WTC11 (cell line): Measurements from ENCODE around the gene RXRA. TPM values are rescaled to one million over a fixed set of nuclear protein-coding genes. Genes with fewer than 3 reads are reported as not detected.

Experiments
- ATAC-seq: fragments of 200-7000 bp; cut with Tn5 transposase; 2 replicates; pipeline ENCODE4 v1.10.0; 2021; ENCODE audit warnings: mild to moderate bottlenecking, moderate library complexity
- CTCF ChIA-PET: fragments of 300-600 bp; sonication (Branson Sonifier 250); formaldehyde crosslinking; loops from one replicate; lab custom pipeline; 2021; ENCODE audit warnings: antibody characterized with exemption; lab: Charles Lee
- POLR2A ChIA-PET: fragments of 350-600 bp; sonication (Branson Sonifier 250); formaldehyde crosslinking; loops from one replicate; lab custom pipeline; 2021; ENCODE audit warnings: antibody characterized with exemption; lab: Charles Lee
- DNase-seq: peaks from one replicate; pipeline ENCODE4 v3.0.0; 2021; ENCODE audit warnings: low spot score
- H3K27ac Mint-ChIP-seq: 2 replicates; pipeline ENCODE4 v1.8.0; 2021; ENCODE audit warnings: mixed read lengths
- H3K27me3 Mint-ChIP-seq: 2 replicates; pipeline ENCODE4 v1.8.0; 2021; ENCODE audit warnings: low read depth, mild to moderate bottlenecking, moderate library complexity, mixed read lengths
- H3K36me3 Mint-ChIP-seq: 2 replicates; pipeline ENCODE4 v1.8.0; 2021; ENCODE audit warnings: mixed read lengths
- H3K4me1 Mint-ChIP-seq: 2 replicates; pipeline ENCODE4 v1.8.0; 2022; ENCODE audit warnings: mixed read lengths
- H3K4me3 Mint-ChIP-seq: 2 replicates; pipeline ENCODE4 v1.8.0; 2021; ENCODE audit warnings: mild to moderate bottlenecking, moderate library complexity, mixed read lengths
- H3K9me3 Mint-ChIP-seq: 2 replicates; pipeline ENCODE4 v1.8.0; 2021; ENCODE audit warnings: mixed read lengths
- AR ChIP-seq: fragments of 250-450 bp; sonication (Bioruptor Pico); IDR thresholded peaks from 2 replicates; pipeline ENCODE4 v1.9.0; 2021; ENCODE audit warnings: mild to moderate bottlenecking
- ERG ChIP-seq: fragments of 250-450 bp; sonication (Bioruptor Pico); IDR thresholded peaks from 2 replicates; pipeline ENCODE4 v1.8.0; 2021; ENCODE audit warnings: mild to moderate bottlenecking
- FOXJ3 ChIP-seq: sonication (generic); formaldehyde crosslinking; IDR thresholded peaks from 2 replicates; pipeline ENCODE4 v1.9.0; 2021; ENCODE audit warnings: missing genetic modification reagents, mild to moderate bottlenecking, borderline replicate concordance
- FOXK1 ChIP-seq: sonication (generic); formaldehyde crosslinking; IDR thresholded peaks from 2 replicates; pipeline ENCODE4 v1.8.0; 2022; ENCODE audit warnings: mild to moderate bottlenecking, moderate library complexity, missing genetic modification reagents
- GRHL2 ChIP-seq: fragments of 250-450 bp; sonication (Bioruptor Pico); IDR thresholded peaks from 2 replicates; pipeline ENCODE4 v1.8.0; 2022; ENCODE audit warnings: mild to moderate bottlenecking, moderate library complexity; ENCODE audit not compliant: insufficient replicate concordance, severe bottlenecking
- GTF2I ChIP-seq: fragments of 250-450 bp; sonication (Bioruptor Pico); conservative IDR thresholded peaks from 2 replicates; pipeline ENCODE4 v1.4.0; 2021; ENCODE audit warnings: mild to moderate bottlenecking
- HMGA2 ChIP-seq: fragments of 250-450 bp; sonication (Bioruptor Pico); IDR thresholded peaks from 2 replicates; pipeline ENCODE4 v1.4.0; 2021; ENCODE audit warnings: mild to moderate bottlenecking, moderate library complexity
- IRF2 ChIP-seq: sonication (generic); formaldehyde crosslinking; IDR thresholded peaks from 2 replicates; pipeline ENCODE4 v1.8.0; 2022; ENCODE audit warnings: low read depth, missing genetic modification reagents, borderline replicate concordance
- MAX ChIP-seq: sonication (generic); formaldehyde crosslinking; IDR thresholded peaks from 2 replicates; pipeline ENCODE4 v1.8.0; 2022; ENCODE audit warnings: mild to moderate bottlenecking, missing genetic modification reagents
- NR3C1 ChIP-seq: sonication (generic); formaldehyde crosslinking; conservative IDR thresholded peaks from 2 replicates; pipeline ENCODE4 v1.8.1; 2023; ENCODE audit warnings: low read depth, mild to moderate bottlenecking, missing genetic modification reagents
- PRRX2 ChIP-seq: fragments of 250-450 bp; sonication (Bioruptor Pico); IDR thresholded peaks from 2 replicates; pipeline ENCODE4 v1.8.0; 2021; ENCODE audit warnings: mild to moderate bottlenecking
- SMAD3 ChIP-seq: sonication (generic); formaldehyde crosslinking; IDR thresholded peaks from 2 replicates; pipeline ENCODE4 v1.8.0; 2022; ENCODE audit warnings: missing genetic modification reagents, mild to moderate bottlenecking, borderline replicate concordance
- ZNF219 ChIP-seq: sonication (generic); formaldehyde crosslinking; IDR thresholded peaks from 2 replicates; pipeline ENCODE4 v1.8.0; 2023; ENCODE audit warnings: missing genetic modification reagents, mild to moderate bottlenecking, borderline replicate concordance
- ZNF232 ChIP-seq: sonication (generic); formaldehyde crosslinking; IDR thresholded peaks from 2 replicates; pipeline ENCODE4 v1.8.0; 2022; ENCODE audit warnings: mild to moderate bottlenecking, missing genetic modification reagents
- ZNF263 ChIP-seq: sonication (generic); formaldehyde crosslinking; IDR thresholded peaks from 2 replicates; pipeline ENCODE4 v1.8.1; 2022; ENCODE audit warnings: low read depth, mild to moderate bottlenecking, moderate library complexity, missing genetic modification reagents
- ZNF416 ChIP-seq: fragments of 250-450 bp; sonication (Bioruptor Pico); IDR thresholded peaks from 2 replicates; pipeline ENCODE4 v1.9.0; 2021; ENCODE audit warnings: mild to moderate bottlenecking, inconsistent platforms
- ZNF425 ChIP-seq: fragments of 250-450 bp; sonication (Bioruptor Pico); conservative IDR thresholded peaks from 2 replicates; pipeline ENCODE4 v1.9.0; 2021; ENCODE audit warnings: mild to moderate bottlenecking
- ZNF532 ChIP-seq: fragments of 250-450 bp; sonication (Bioruptor Pico); IDR thresholded peaks from 2 replicates; pipeline ENCODE4 v1.9.0; 2021; ENCODE audit warnings: mild to moderate bottlenecking, borderline replicate concordance
- total RNA-seq: library from RNA; stranded (reverse); gene quantifications from 3 replicates; pipeline ENCODE4 v1.2.3, GENCODE V29; 2021

The RXRA gene
- total RNA-seq, 1 experiment from 2014 or later = 27.5 TPM

- no peak overlapping the region for H3K27ac Mint-ChIP-seq
- no peak for DNase-seq
- no peaks in the 10 kb centered on the region for H3K36me3 Mint-ChIP-seq
- H3K4me3 Mint-ChIP-seq = peak overlapping the region; percentile 60
- TF ChIP-seq HMGA2 (CRISPR knock-in tag) = no peak
- TF ChIP-seq SMAD3 (CRISPR knock-in tag) = no peak
- ATAC-seq = no peak
- POLR2A ChIA-PET = no interaction called here
- H3K9me3 Mint-ChIP-seq = no peaks in the 10 kb centered on the region
- H3K4me1 Mint-ChIP-seq = peaks cover 37% of the 10 kb centered on the region
- CTCF ChIA-PET = interaction anchor here (0.9 to 2.2 kb wide), 5 partner anchors 28 to 545 kb away, joined by 3 to 11 read pairs (median 4); no protein-coding TSS in a partner anchor
- H3K27me3 Mint-ChIP-seq = no peaks in the 10 kb centered on the region
Measured at GRCh38 chr9:134327671-134328231, 1.5 kb downstream of the RXRA start.

GRCh38 chr9:134328341-134328840 is 2.1 kb downstream of the RXRA start:
- no peak for TF ChIP-seq ZNF219 (CRISPR knock-in tag)
- TF ChIP-seq ZNF425 (CRISPR knock-in tag) = no peak
- TF ChIP-seq IRF2 (CRISPR knock-in tag) = no peak
- no peak for TF ChIP-seq ERG (CRISPR knock-in tag)
- TF ChIP-seq PRRX2 (CRISPR knock-in tag) = no peak
- TF ChIP-seq ZNF263 = no peak
- no peak for TF ChIP-seq MAX (CRISPR knock-in tag)
- no peak for TF ChIP-seq FOXJ3
- TF ChIP-seq GRHL2 (CRISPR knock-in tag) = no peak
- no peak for TF ChIP-seq NR3C1
- TF ChIP-seq FOXK1 (CRISPR knock-in tag) = no peak
- no peak for TF ChIP-seq GTF2I (CRISPR knock-in tag)
- no peak for TF ChIP-seq ZNF232 (CRISPR knock-in tag)
- TF ChIP-seq ZNF416 (CRISPR knock-in tag) = no peak
- no peak for TF ChIP-seq AR
- TF ChIP-seq ZNF532 (CRISPR knock-in tag) = no peak
- Mint-ChIP-seq H3K27me3 (no peaks in the 10 kb centered on the region), H3K4me1 (peaks cover 37% of the 10 kb centered on the region), H3K9me3 (no peaks in the 10 kb centered on the region), H3K27ac (peak overlapping the region; percentile 27; the same call in 1 of the 2 replicates), H3K36me3 (no peaks in the 10 kb centered on the region), H3K4me3 (peak overlapping the region; percentile 60)
- no peak for DNase-seq
- ATAC-seq = no peak
- ChIA-PET CTCF (interaction anchor here (1.0 to 2.2 kb wide), 3 partner anchors 114 to 546 kb away, joined by 3 to 11 read pairs (median 4); no protein-coding TSS in a partner anchor), POLR2A (no interaction called here)
